H1 (cell line): ENCODE measurements around the gene AP1M1. TPM values are rescaled to one million over a fixed set of nuclear protein-coding genes. Genes with fewer than 3 reads are reported as not detected.

ENCODE experiments used
- CTCF ChIA-PET: fragments of 300-600 bp; sonication (Branson Sonifier 250); formaldehyde crosslinking; loops from one replicate; lab custom pipeline; 2021; ENCODE audit not compliant: partially characterized antibody; lab: Charles Lee
- POLR2A ChIA-PET: fragments of 300-600 bp; sonication (Branson Sonifier 250); formaldehyde crosslinking; loops from one replicate; lab custom pipeline; 2021; ENCODE audit warnings: inconsistent platforms; ENCODE audit not compliant: partially characterized antibody; lab: Charles Lee
- DNase-seq, 2 experiments: peaks; one replicate each; pipeline versions ENCODE4 v3.0.0 to v3.0.0-alpha.2; 2010 to 2022; ENCODE audit warnings: low spot score in 2 of 2, low read depth in 1 of 2, mixed read lengths in 1 of 2
- FAIRE-seq: peaks from 2 replicates; lab custom pipeline; 2011; peaks lifted over from hg19 to GRCh38; lab: Jason Lieb, UNC
- H2AFZ ChIP-seq: 2 replicates; pipeline ENCODE4 v1.8.1; 2012; ENCODE audit warnings: low read length, inconsistent platforms
- H2AK5ac ChIP-seq: 2 replicates; pipeline ENCODE4 v1.6.1; 2013; ENCODE audit warnings: low read depth, low read length
- H2BK120ac ChIP-seq: replicated peaks from 2 replicates; pipeline ENCODE3; 2013; ENCODE audit warnings: low read depth, low read length, inconsistent platforms
- H2BK12ac ChIP-seq: 2 replicates; pipeline ENCODE4 v1.6.1; 2013; ENCODE audit warnings: low read depth, low read length
- H2BK15ac ChIP-seq: 2 replicates; pipeline ENCODE4 v1.6.1; 2013; ENCODE audit warnings: low read length
- H2BK20ac ChIP-seq: 2 replicates; pipeline ENCODE4 v1.6.1; 2013; ENCODE audit warnings: low read length
- H2BK5ac ChIP-seq: 2 replicates; pipeline ENCODE4 v1.6.1; 2013; ENCODE audit warnings: low read depth, low read length
- H3K14ac ChIP-seq: 2 replicates; pipeline ENCODE4 v1.6.1; 2013; ENCODE audit warnings: inconsistent platforms; ENCODE audit not compliant: insufficient read length
- H3K18ac ChIP-seq: 2 replicates; pipeline ENCODE4 v1.6.1; 2013; ENCODE audit warnings: low read length; ENCODE audit errors: extremely low read depth
- H3K23ac ChIP-seq: 2 replicates; pipeline ENCODE4 v1.6.1; 2013; ENCODE audit warnings: inconsistent platforms; ENCODE audit not compliant: insufficient read length
- H3K23me2 ChIP-seq: 2 replicates; pipeline ENCODE4 v1.6.1; 2013; ENCODE audit warnings: low read depth, low read length
- H3K27ac ChIP-seq: 2 replicates; pipeline ENCODE4 v1.6.1; 2011; ENCODE audit warnings: low read depth, low read length, inconsistent platforms
- H3K27me3 ChIP-seq, 4 experiments: replicated peaks in 1 of 4; 1 replicate in 1 of 4; 2 replicates in 3 of 4; pipeline versions ENCODE4 v1.6.1 to v1.8.1; 2011 to 2013; ENCODE audit warnings: low read length in 3 of 4, mild to moderate bottlenecking in 3 of 4, inconsistent platforms in 2 of 4, mixed read lengths in 2 of 4, moderate library complexity in 1 of 4; ENCODE audit not compliant: control insufficient read depth in 3 of 4, insufficient read depth in 3 of 4; ENCODE audit errors: extremely low read depth in 1 of 4
- H3K36me3 ChIP-seq, 4 experiments: 2 replicates each; pipeline versions ENCODE4 v1.6.1 to v1.8.1; 2011 to 2013; ENCODE audit warnings: mild to moderate bottlenecking in 4 of 4, low read length in 3 of 4, moderate library complexity in 2 of 4, control low read depth in 1 of 4, inconsistent platforms in 1 of 4; ENCODE audit not compliant: insufficient read depth in 4 of 4, control insufficient read depth in 2 of 4
- H3K4ac ChIP-seq: replicated peaks from 2 replicates; pipeline ENCODE3; 2013; ENCODE audit warnings: low read length, low read depth, mixed read lengths, inconsistent platforms; ENCODE audit not compliant: insufficient read length
- H3K4me1 ChIP-seq, 4 experiments: replicated peaks in 1 of 4; 1 replicate in 1 of 4; 2 replicates in 3 of 4; pipeline versions ENCODE4 v1.6.1 to v1.8.1; 2011 to 2013; ENCODE audit warnings: low read length in 3 of 4, inconsistent platforms in 2 of 4, mixed read lengths in 1 of 4; ENCODE audit not compliant: insufficient read depth in 4 of 4, control insufficient read depth in 3 of 4
- H3K4me2 ChIP-seq, 2 experiments: 2 replicates each; pipeline versions ENCODE4 v1.6.1 to v1.8.1; 2011 to 2013; ENCODE audit warnings: low read depth in 2 of 2, low read length in 2 of 2, control low read depth in 1 of 2, inconsistent platforms in 1 of 2, mild to moderate bottlenecking in 1 of 2; ENCODE audit not compliant: insufficient read depth in 1 of 2
- H3K4me3 ChIP-seq, 4 experiments: fragments of 200-600, 300-600 bp in 1 of 4; sonication (generic), shearing (Covaris generic), sonication (Bioruptor Twin) in 1 of 4; 2 replicates each; pipeline versions ENCODE4 v1.5.1 to v1.8.1; 2011 to 2016; ENCODE audit warnings: low read length in 4 of 4, low read depth in 3 of 4, control low read depth in 2 of 4, inconsistent platforms in 2 of 4, mild to moderate bottlenecking in 2 of 4, mixed read lengths in 1 of 4, moderate library complexity in 1 of 4; ENCODE audit not compliant: insufficient read depth in 2 of 4; ENCODE audit errors: extremely low read depth in 1 of 4
- H3K56ac ChIP-seq: replicated peaks from 2 replicates; pipeline ENCODE3; 2013; ENCODE audit warnings: low read depth, mild to moderate bottlenecking, mixed read lengths, low read length, inconsistent platforms; ENCODE audit not compliant: insufficient read length
- H3K79me1 ChIP-seq: 2 replicates; pipeline ENCODE4 v1.6.1; 2013; ENCODE audit warnings: low read depth, low read length, control low read depth
- H3K79me2 ChIP-seq, 2 experiments: 2 replicates each; pipeline versions ENCODE4 v1.6.1 to v1.8.1; 2012 to 2013; ENCODE audit warnings: low read length in 2 of 2, mild to moderate bottlenecking in 2 of 2, inconsistent platforms in 1 of 2; ENCODE audit not compliant: insufficient read depth in 2 of 2, control insufficient read depth in 1 of 2
- H3K9ac ChIP-seq, 4 experiments: replicated peaks in 1 of 4; 1 replicate in 1 of 4; 2 replicates in 3 of 4; pipeline versions ENCODE4 v1.6.1 to v1.8.1; 2011 to 2013; ENCODE audit warnings: low read depth in 3 of 4, low read length in 3 of 4, control low read depth in 2 of 4, mild to moderate bottlenecking in 2 of 4, moderate library complexity in 2 of 4, inconsistent platforms in 1 of 4; ENCODE audit errors: extremely low read depth in 1 of 4
- H3K9me3 ChIP-seq, 2 experiments: 2 replicates each; pipeline versions ENCODE4 v1.6.1 to v1.8.1; 2012 to 2013; ENCODE audit warnings: mild to moderate bottlenecking in 2 of 2, moderate library complexity in 2 of 2, control low read depth in 1 of 2, inconsistent platforms in 1 of 2, low read depth in 1 of 2, low read length in 1 of 2, mixed read lengths in 1 of 2; ENCODE audit not compliant: insufficient read depth in 2 of 2
- H4K20me1 ChIP-seq, 2 experiments: replicated peaks in 1 of 2; 2 replicates each; pipeline versions ENCODE3 to v1.8.1; 2011 to 2013; ENCODE audit warnings: inconsistent platforms in 2 of 2, low read length in 2 of 2, mild to moderate bottlenecking in 1 of 2; ENCODE audit not compliant: insufficient read depth in 2 of 2, control insufficient read depth in 1 of 2
- H4K5ac ChIP-seq: 2 replicates; pipeline ENCODE4 v1.6.1; 2013; ENCODE audit warnings: low read length, low read depth, mixed read lengths, inconsistent platforms; ENCODE audit not compliant: insufficient read length
- H4K8ac ChIP-seq: 2 replicates; pipeline ENCODE4 v1.8.0; 2013; ENCODE audit warnings: mild to moderate bottlenecking, moderate library complexity, low read length, inconsistent platforms; ENCODE audit not compliant: insufficient read depth; ENCODE audit errors: extremely low read depth
- H4K91ac ChIP-seq: replicated peaks from 2 replicates; pipeline ENCODE3; 2013; ENCODE audit warnings: low read length, mixed read lengths, inconsistent platforms; ENCODE audit not compliant: insufficient read length
- ATF3 ChIP-seq: IDR thresholded peaks from 2 replicates; pipeline ENCODE4 v1.6.1; 2011; ENCODE audit warnings: low read depth, mild to moderate bottlenecking, low read length; ENCODE audit not compliant: insufficient read depth
- CBX5 ChIP-seq: fragments of 300-800, 300-1000 bp; sonication (generic); IDR thresholded peaks from 2 replicates; pipeline ENCODE4 v1.7.1; 2016; ENCODE audit warnings: antibody characterized with exemption, low read length, low read depth
- MAFK ChIP-seq: IDR thresholded peaks from 2 replicates; pipeline ENCODE4 v1.6.1; 2012; ENCODE audit warnings: low read depth, mild to moderate bottlenecking, improper control_type of control experiment, low read length
- PHF8 ChIP-seq: fragments of 200-600 bp; sonication (generic); conservative IDR thresholded peaks from 2 replicates; pipeline ENCODE4 v1.7.1; 2012; ENCODE audit warnings: low read depth, mild to moderate bottlenecking, inconsistent platforms, low read length, moderate library complexity
- SRF ChIP-seq: IDR thresholded peaks from 2 replicates; pipeline ENCODE4 v1.6.1; 2011; ENCODE audit warnings: mild to moderate bottlenecking, low read depth, low read length, moderate library complexity
- WGBS, 2 experiments: shearing (Covaris generic) in 1 of 2; methylation state at CpG; one replicate each; pipeline versions ENCODE4 v1.1.6 to v1.1.7; 2013 to 2015; ENCODE audit warnings: low lambda C conversion rate in 2 of 2, mixed read lengths in 2 of 2, inconsistent platforms in 1 of 2, low coverage in 1 of 2, missing lambda C conversion rate in 1 of 2; ENCODE audit not compliant: insufficient replicate concordance in 2 of 2, insufficient coverage in 1 of 2, insufficient read length in 1 of 2; ENCODE audit errors: extremely low coverage in 1 of 2, missing lambda C conversion rate in 1 of 2; 5-methylcytosine and 5-hydroxymethylcytosine counted together
- polyA plus RNA-seq, 7 experiments: library from polyadenylated mRNA; depleted of rRNA in 3 of 7; stranded (reverse) in 5 of 7; unstranded in 2 of 7; fragments of >200 nt in 5 of 7; fragments of 200-250 nt in 2 of 7; gene quantifications; 1 replicate in 5 of 7; 2 replicates in 1 of 7; 4 replicates in 1 of 7; pipeline versions ENCODE4 v1.2.1 to v1.2.3, GENCODE V29; 2011 to 2013; ENCODE audit warnings: missing spikeins in 2 of 7, mixed read lengths in 2 of 7
- total RNA-seq: library from RNA; stranded (reverse); fragmentation: NEBNext Ultra II Directional; extraction: Animal tissue kit (Norgen Biotek cat#: 25700); gene quantifications from 2 replicates; pipeline ENCODE4 v1.2.1, GENCODE V29; 2021
- TF ChIP-seq, protein P1 (sequence below), 3 experiments: IDR thresholded peaks; 1 replicate in 2 of 3; 2 replicates in 1 of 3; pipeline versions ENCODE4 v1.5.1 to v1.6.1; 2011; ENCODE audit warnings: low read length in 3 of 3, mild to moderate bottlenecking in 3 of 3, inconsistent platforms in 2 of 3, low read depth in 1 of 3, moderate library complexity in 1 of 3; ENCODE audit not compliant: insufficient read depth in 1 of 3; ENCODE audit errors: control extremely low read depth in 1 of 3
- TF ChIP-seq, protein P2 (sequence below): IDR thresholded peaks from 2 replicates; pipeline ENCODE4 v1.6.1; 2012; ENCODE audit warnings: inconsistent platforms

The AP1M1 gene
- total and polyA plus RNA-seq, 2 of the 8 experiments (the other 6 are each of a cell fraction or from before 2014, with no cell fraction given): 30.9 to 37.5 TPM

DNA sequence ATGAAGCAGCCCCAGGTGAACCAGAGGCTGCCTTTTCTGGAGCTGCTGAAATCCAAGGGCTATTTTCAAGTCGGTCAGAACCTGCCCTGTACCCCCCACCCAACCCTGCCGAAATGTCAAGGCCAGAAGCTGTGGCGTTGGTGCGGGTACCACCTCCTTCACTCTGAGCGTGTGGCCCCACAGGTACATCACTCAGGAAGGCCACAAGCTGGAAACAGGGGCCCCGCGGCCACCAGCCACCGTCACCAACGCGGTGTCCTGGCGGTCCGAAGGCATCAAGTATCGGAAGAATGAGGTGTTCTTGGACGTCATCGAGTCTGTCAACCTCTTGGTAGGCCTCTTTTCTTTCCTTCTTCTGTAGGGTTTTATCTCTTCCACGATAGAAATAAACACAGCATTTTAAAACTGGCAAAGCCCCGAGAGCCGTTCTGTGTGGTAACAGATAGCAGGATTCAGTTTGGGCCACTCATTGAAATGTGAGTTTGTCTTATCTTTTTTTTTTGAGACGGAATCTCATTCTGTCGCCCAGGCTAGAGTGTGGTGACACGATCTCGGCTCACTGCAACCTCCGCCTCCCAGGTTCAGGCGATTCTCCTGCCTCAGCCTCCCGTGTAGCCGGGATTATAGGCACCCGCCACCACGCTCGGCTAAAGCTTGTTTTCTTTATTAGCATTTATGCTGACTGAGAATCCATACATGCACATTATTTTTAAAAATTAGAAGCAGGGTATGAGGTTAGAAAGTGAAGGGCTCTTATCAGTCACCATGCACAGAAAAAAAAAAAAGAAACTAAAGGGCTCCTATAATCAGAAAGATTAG, 11.3 kb downstream of the AP1M1 start:
- H3K4me3 ChIP-seq: no peak overlapping the region
- H2BK20ac ChIP-seq: no peak overlapping the region
- no peak overlapping the region for H4K5ac ChIP-seq
- H3K4me1 ChIP-seq: no peaks in the 10 kb centered on the region
- no peak overlapping the region for H2AFZ ChIP-seq
- H4K91ac ChIP-seq: no peak overlapping the region
- 91% methylated on average over 29 of the region's 29 CpGs; no CpG with 5 or more reads in 1 of the 2 experiments for WGBS, 2 experiments
- peaks cover 0 to 11% (median 3%) of the 10 kb centered on the region in 4 experiments; a peak in 4 of 8 replicates for H3K36me3 ChIP-seq
- no peak overlapping the region for H3K4ac ChIP-seq
- ChIA-PET CTCF (interaction anchor here (0.7 kb wide), 2 partner anchors 18 to 36 kb away, joined by 3 read pairs; no protein-coding TSS in a partner anchor), POLR2A (no interaction called here)
- DNase-seq (no peak), FAIRE-seq (no peak)
- H3K9ac ChIP-seq: no peak overlapping the region
- H3K23me2 ChIP-seq: no peaks in the 10 kb centered on the region
- H3K14ac ChIP-seq: no peak overlapping the region
- H3K4me2 ChIP-seq: no peak overlapping the region
- H2BK12ac ChIP-seq: no peak overlapping the region
- H3K9me3 ChIP-seq: no peaks in the 10 kb centered on the region
- no peaks in the 10 kb centered on the region for H3K79me1 ChIP-seq
- peaks cover 0 to 2% of the 10 kb centered on the region in 2 experiments for H4K20me1 ChIP-seq
- H3K23ac ChIP-seq: no peak overlapping the region
- H3K27me3 ChIP-seq: no peaks in the 10 kb centered on the region
- no peak overlapping the region for H3K27ac ChIP-seq
- no peak overlapping the region for H2BK15ac ChIP-seq
- no peak overlapping the region for H2BK120ac ChIP-seq
- no peak overlapping the region for H3K18ac ChIP-seq
- no peak overlapping the region for H2AK5ac ChIP-seq
- H4K8ac ChIP-seq: no peak overlapping the region; the same call in 1 of the 2 replicates
- no peak overlapping the region for H3K56ac ChIP-seq
- no peak overlapping the region for H2BK5ac ChIP-seq
- no peaks in the 10 kb centered on the region for H3K79me2 ChIP-seq
- TF ChIP-seq SRF: no peak
- TF ChIP-seq, protein P1, sequence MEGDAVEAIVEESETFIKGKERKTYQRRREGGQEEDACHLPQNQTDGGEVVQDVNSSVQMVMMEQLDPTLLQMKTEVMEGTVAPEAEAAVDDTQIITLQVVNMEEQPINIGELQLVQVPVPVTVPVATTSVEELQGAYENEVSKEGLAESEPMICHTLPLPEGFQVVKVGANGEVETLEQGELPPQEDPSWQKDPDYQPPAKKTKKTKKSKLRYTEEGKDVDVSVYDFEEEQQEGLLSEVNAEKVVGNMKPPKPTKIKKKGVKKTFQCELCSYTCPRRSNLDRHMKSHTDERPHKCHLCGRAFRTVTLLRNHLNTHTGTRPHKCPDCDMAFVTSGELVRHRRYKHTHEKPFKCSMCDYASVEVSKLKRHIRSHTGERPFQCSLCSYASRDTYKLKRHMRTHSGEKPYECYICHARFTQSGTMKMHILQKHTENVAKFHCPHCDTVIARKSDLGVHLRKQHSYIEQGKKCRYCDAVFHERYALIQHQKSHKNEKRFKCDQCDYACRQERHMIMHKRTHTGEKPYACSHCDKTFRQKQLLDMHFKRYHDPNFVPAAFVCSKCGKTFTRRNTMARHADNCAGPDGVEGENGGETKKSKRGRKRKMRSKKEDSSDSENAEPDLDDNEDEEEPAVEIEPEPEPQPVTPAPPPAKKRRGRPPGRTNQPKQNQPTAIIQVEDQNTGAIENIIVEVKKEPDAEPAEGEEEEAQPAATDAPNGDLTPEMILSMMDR (IDR thresholded peaks at IDR 0.05; ENCODE audit: control extremely low read depth in 1 of 3, insufficient read depth in 1 of 3, low read depth in 1 of 3, low read length in 3 of 3): no peak
- no peak for TF ChIP-seq PHF8
- TF ChIP-seq ATF3: no peak
- TF ChIP-seq, protein P2, sequence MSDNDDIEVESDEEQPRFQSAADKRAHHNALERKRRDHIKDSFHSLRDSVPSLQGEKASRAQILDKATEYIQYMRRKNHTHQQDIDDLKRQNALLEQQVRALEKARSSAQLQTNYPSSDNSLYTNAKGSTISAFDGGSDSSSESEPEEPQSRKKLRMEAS: no peak
- no peak for TF ChIP-seq CBX5
- no peak for TF ChIP-seq MAFK
